H1 (cell line): ENCODE results near the gene CCDC33.

Source experiments
- BRCA1 ChIP-seq: IDR thresholded peaks from 2 replicates; pipeline ENCODE4 v1.6.1; 2012; ENCODE audit warnings: low read depth, low read length, improper control_type of control experiment
- KDM1A ChIP-seq: fragments of 200-600, 300-600 bp; sonication (generic); IDR thresholded peaks from 2 replicates; pipeline ENCODE4 v1.7.1; 2016; ENCODE audit warnings: mild to moderate bottlenecking, low read length, borderline replicate concordance
- RAD21 ChIP-seq, 2 experiments: IDR thresholded peaks in 1 of 2; conservative IDR thresholded peaks in 1 of 2; 2 replicates each; pipeline ENCODE4 v1.6.1; 2011; ENCODE audit warnings: low read depth in 2 of 2, low read length in 2 of 2, improper control_type of control experiment in 1 of 2, inconsistent platforms in 1 of 2, mild to moderate bottlenecking in 1 of 2, moderate library complexity in 1 of 2
- TBP ChIP-seq: IDR thresholded peaks from 2 replicates; pipeline ENCODE4 v1.6.1; 2011; ENCODE audit warnings: low read depth, low read length, improper control_type of control experiment
- TF ChIP-seq, protein P1 (sequence below), 3 experiments: IDR thresholded peaks; 1 replicate in 2 of 3; 2 replicates in 1 of 3; pipeline versions ENCODE4 v1.5.1 to v1.6.1; 2011; ENCODE audit warnings: low read length in 3 of 3, mild to moderate bottlenecking in 3 of 3, inconsistent platforms in 2 of 3, low read depth in 1 of 3, moderate library complexity in 1 of 3; ENCODE audit not compliant: insufficient read depth in 1 of 3; ENCODE audit errors: control extremely low read depth in 1 of 3

DNA sequence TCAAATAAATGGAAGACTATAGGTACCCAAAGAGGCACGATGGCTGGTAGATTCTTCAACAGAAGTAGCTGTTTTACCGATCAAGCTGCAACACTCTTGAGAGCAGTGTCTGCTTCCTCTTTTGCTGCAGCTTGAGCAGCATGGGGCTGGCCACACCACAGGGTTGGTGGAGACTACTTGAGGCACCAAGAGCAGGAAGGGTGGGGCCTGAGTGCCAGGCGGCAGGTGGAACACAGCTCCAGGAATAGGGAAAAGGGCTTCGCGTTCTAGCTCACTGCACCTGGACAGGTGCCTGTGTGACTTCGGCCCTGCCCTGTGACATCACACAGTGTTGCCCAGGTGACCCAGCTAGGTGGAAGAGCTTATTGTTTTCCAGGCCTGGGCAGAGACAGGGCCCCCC, at the start of gene CCDC33:
- TF ChIP-seq RAD21 (IDR thresholded peaks at IDR 0.05 in 1 of 2, conservative IDR thresholded peaks at IDR 0.05 in 1 of 2; ENCODE audit: low read depth in 2 of 2, low read length in 2 of 2), result no peak
- no peak for TF ChIP-seq BRCA1
- TF ChIP-seq, protein P1, sequence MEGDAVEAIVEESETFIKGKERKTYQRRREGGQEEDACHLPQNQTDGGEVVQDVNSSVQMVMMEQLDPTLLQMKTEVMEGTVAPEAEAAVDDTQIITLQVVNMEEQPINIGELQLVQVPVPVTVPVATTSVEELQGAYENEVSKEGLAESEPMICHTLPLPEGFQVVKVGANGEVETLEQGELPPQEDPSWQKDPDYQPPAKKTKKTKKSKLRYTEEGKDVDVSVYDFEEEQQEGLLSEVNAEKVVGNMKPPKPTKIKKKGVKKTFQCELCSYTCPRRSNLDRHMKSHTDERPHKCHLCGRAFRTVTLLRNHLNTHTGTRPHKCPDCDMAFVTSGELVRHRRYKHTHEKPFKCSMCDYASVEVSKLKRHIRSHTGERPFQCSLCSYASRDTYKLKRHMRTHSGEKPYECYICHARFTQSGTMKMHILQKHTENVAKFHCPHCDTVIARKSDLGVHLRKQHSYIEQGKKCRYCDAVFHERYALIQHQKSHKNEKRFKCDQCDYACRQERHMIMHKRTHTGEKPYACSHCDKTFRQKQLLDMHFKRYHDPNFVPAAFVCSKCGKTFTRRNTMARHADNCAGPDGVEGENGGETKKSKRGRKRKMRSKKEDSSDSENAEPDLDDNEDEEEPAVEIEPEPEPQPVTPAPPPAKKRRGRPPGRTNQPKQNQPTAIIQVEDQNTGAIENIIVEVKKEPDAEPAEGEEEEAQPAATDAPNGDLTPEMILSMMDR (IDR thresholded peaks at IDR 0.05; ENCODE audit: control extremely low read depth in 1 of 3, insufficient read depth in 1 of 3, low read depth in 1 of 3, low read length in 3 of 3), result no peak
- no peak for TF ChIP-seq TBP
- TF ChIP-seq KDM1A, result no peak
